NB4 (cell line): Measurements from ENCODE around the gene ATP11C.

ENCODE experiments used
- MAX ChIP-seq: IDR thresholded peaks from 2 replicates; pipeline ENCODE4 v1.6.1; 2011; ENCODE audit warnings: low read depth, low read length
- MYC ChIP-seq: IDR thresholded peaks from 2 replicates; pipeline ENCODE4 v1.6.1; 2011; ENCODE audit warnings: low read depth, low read length
- POLR2A ChIP-seq: IDR thresholded peaks from 2 replicates; pipeline ENCODE4 v1.6.1; 2011; ENCODE audit warnings: mild to moderate bottlenecking; ENCODE audit not compliant: insufficient read length; ENCODE audit errors: extremely low read depth
- TF ChIP-seq, protein P1 (sequence below): IDR thresholded peaks from one replicate; pipeline ENCODE4 v1.5.1; 2012; ENCODE audit warnings: low read depth, low read length

- TF ChIP-seq, protein P1, sequence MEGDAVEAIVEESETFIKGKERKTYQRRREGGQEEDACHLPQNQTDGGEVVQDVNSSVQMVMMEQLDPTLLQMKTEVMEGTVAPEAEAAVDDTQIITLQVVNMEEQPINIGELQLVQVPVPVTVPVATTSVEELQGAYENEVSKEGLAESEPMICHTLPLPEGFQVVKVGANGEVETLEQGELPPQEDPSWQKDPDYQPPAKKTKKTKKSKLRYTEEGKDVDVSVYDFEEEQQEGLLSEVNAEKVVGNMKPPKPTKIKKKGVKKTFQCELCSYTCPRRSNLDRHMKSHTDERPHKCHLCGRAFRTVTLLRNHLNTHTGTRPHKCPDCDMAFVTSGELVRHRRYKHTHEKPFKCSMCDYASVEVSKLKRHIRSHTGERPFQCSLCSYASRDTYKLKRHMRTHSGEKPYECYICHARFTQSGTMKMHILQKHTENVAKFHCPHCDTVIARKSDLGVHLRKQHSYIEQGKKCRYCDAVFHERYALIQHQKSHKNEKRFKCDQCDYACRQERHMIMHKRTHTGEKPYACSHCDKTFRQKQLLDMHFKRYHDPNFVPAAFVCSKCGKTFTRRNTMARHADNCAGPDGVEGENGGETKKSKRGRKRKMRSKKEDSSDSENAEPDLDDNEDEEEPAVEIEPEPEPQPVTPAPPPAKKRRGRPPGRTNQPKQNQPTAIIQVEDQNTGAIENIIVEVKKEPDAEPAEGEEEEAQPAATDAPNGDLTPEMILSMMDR = no peak
- TF ChIP-seq MYC (no peak), POLR2A (no peak), MAX (no peak)
Observed at GRCh38 chrX:139724626-139725025, 208.2 kb downstream of the ATP11C start.
